ENCODE data around the gene PLA2G4E. TPM values are rescaled to one million over a fixed set of nuclear protein-coding genes. Genes with fewer than 3 reads are reported as not detected.

PLA2G4E gene
- total and polyA plus RNA-seq, 3 experiments from 2014 or later, result not detected

GRCh38 chr15:41937568-41937923 lies 83.3 kb downstream of the PLA2G4E start:
- H3K9me3 ChIP-seq (ENCODE audit: low read length), result no peaks in the 10 kb centered on the region
- Mint-ChIP-seq H3K4me1 (peaks cover 58 to 66% (median 66%) of the 10 kb centered on the region in 3 donors), H3K27me3 (no peaks in the 10 kb centered on the region), H3K9me3 (no peaks in the 10 kb centered on the region), H3K4me3 (peak overlapping the region; percentile 31 to 91 (median 77)), H3K36me3 (peaks cover 0 to 16% (median 4%) of the 10 kb centered on the region in 3 donors), H3K27ac (peak overlapping the region; percentile 94 to 100 (median 100))
- no peaks in the 10 kb centered on the region for H3K27me3 ChIP-seq (ENCODE audit: insufficient read depth, low read length, poor library complexity, severe bottlenecking)
- ChIA-PET CTCF (interaction anchor here (1.0 to 7.9 kb wide), 20 partner anchors 10 to 472 kb away, joined by 3 to 68 read pairs (median 4); partner anchors contain the start of genes EHD4, MAPKBP1 and RPAP1), POLR2A (interaction anchor here (0.6 to 2.4 kb wide), 8 partner anchors 34 to 1007 kb away, joined by 3 to 45 read pairs (median 4); partner anchors contain the start of genes EHD4 and MAPKBP1)
- no peaks in the 10 kb centered on the region for H3K36me3 ChIP-seq (ENCODE audit: insufficient read depth, low read length)
- peak overlapping the region; percentile 12 for H3K4me3 ChIP-seq (ENCODE audit: low read length)
- peaks cover 61% of the 10 kb centered on the region for H3K4me1 ChIP-seq (ENCODE audit: insufficient read depth, low read length)
- peak overlapping the region; percentile 88 for H3K27ac ChIP-seq (ENCODE audit: low read depth, low read length)
- DNase-seq, result peak in 1 of 5 donors; percentile 8

- Histone ChIP-seq H3K4me3 (ENCODE audit: low read length) (peak overlapping the region; percentile 12), H3K36me3 (ENCODE audit: insufficient read depth, low read length) (no peaks in the 10 kb centered on the region), H3K27me3 (ENCODE audit: insufficient read depth, low read length, poor library complexity, severe bottlenecking) (no peaks in the 10 kb centered on the region), H3K9me3 (ENCODE audit: low read length) (no peaks in the 10 kb centered on the region), H3K27ac (ENCODE audit: low read depth, low read length) (peak overlapping the region; percentile 88), H3K4me1 (ENCODE audit: insufficient read depth, low read length) (peaks cover 61% of the 10 kb centered on the region)
- CTCF ChIA-PET, result interaction anchor here (0.6 to 7.9 kb wide), 25 partner anchors 11 to 472 kb away, joined by 3 to 68 read pairs (median 3); partner anchors contain the start of genes EHD4, MAPKBP1, RPAP1 and SPTBN5
- no peaks in the 10 kb centered on the region for H3K9me3 Mint-ChIP-seq
- peak overlapping the region; percentile 94 to 100 (median 100) for H3K27ac Mint-ChIP-seq
- peaks cover 57 to 66% (median 66%) of the 10 kb centered on the region in 3 donors for H3K4me1 Mint-ChIP-seq
- POLR2A ChIA-PET, result interaction anchor here (0.6 to 2.4 kb wide), 11 partner anchors 8 to 1006 kb away, joined by 3 to 45 read pairs (median 5); partner anchors contain the start of genes EHD4, MAPKBP1 and MGA
- peak overlapping the region; percentile 31 to 91 (median 77) for H3K4me3 Mint-ChIP-seq
- DNase-seq, result peak; percentile 74 to 90 (median 78)
- no peaks in the 10 kb centered on the region for H3K27me3 Mint-ChIP-seq
- peaks cover 0 to 14% (median 4%) of the 10 kb centered on the region in 3 donors for H3K36me3 Mint-ChIP-seq
These were observed 83.9 kb downstream of the PLA2G4E start for GRCh38 chr15:41936649-41937567.

- Mint-ChIP-seq H3K9me3 (no peaks in the 10 kb centered on the region), H3K4me3 (peak overlapping the region; percentile 29 to 91 (median 74)), H3K27ac (peak overlapping the region; percentile 94 to 100 (median 100)), H3K4me1 (peaks cover 56 to 66% (median 65%) of the 10 kb centered on the region in 3 donors), H3K36me3 (peaks cover 0 to 12% (median 3%) of the 10 kb centered on the region in 3 donors), H3K27me3 (no peaks in the 10 kb centered on the region)
- Histone ChIP-seq H3K27me3 (ENCODE audit: insufficient read depth, low read length, poor library complexity, severe bottlenecking) (no peaks in the 10 kb centered on the region), H3K36me3 (ENCODE audit: insufficient read depth, low read length) (no peaks in the 10 kb centered on the region), H3K27ac (ENCODE audit: low read depth, low read length) (peak overlapping the region; percentile 88), H3K4me1 (ENCODE audit: insufficient read depth, low read length) (peaks cover 61% of the 10 kb centered on the region), H3K4me3 (ENCODE audit: low read length) (no peak overlapping the region), H3K9me3 (ENCODE audit: low read length) (no peaks in the 10 kb centered on the region)
- ChIA-PET CTCF (interaction anchor here (0.8 to 7.9 kb wide), 10 partner anchors 11 to 471 kb away, joined by 3 to 68 read pairs (median 7); partner anchors contain the start of genes EHD4, MAPKBP1 and SPTBN5), POLR2A (interaction anchor here (0.8 to 2.4 kb wide), 6 partner anchors 9 to 276 kb away, joined by 3 to 45 read pairs (median 7); partner anchors contain the start of genes EHD4, MAPKBP1 and MGA)
- no peak for DNase-seq
These were observed 84.7 kb downstream of the PLA2G4E start for GRCh38 chr15:41936155-41936554.

GRCh38 chr15:41935566-41936020 lies 85.2 kb downstream of the PLA2G4E start:
- Mint-ChIP-seq H3K4me3 (peak overlapping the region in 6 of 7 donors; percentile 6 to 83 (median 70)), H3K27me3 (no peaks in the 10 kb centered on the region), H3K36me3 (peaks cover 0 to 6% (median 1%) of the 10 kb centered on the region in 3 donors), H3K9me3 (no peaks in the 10 kb centered on the region), H3K27ac (peak overlapping the region; percentile 94 to 100 (median 100)), H3K4me1 (peaks cover 51 to 60% (median 59%) of the 10 kb centered on the region in 3 donors)
- Histone ChIP-seq H3K27me3 (ENCODE audit: insufficient read depth, low read length, poor library complexity, severe bottlenecking) (no peaks in the 10 kb centered on the region), H3K4me3 (ENCODE audit: low read length) (peak overlapping the region; percentile 3), H3K9me3 (ENCODE audit: low read length) (no peaks in the 10 kb centered on the region), H3K36me3 (ENCODE audit: insufficient read depth, low read length) (no peaks in the 10 kb centered on the region), H3K27ac (ENCODE audit: low read depth, low read length) (peak overlapping the region; percentile 88), H3K4me1 (ENCODE audit: insufficient read depth, low read length) (peaks cover 61% of the 10 kb centered on the region)
- ChIA-PET POLR2A (interaction anchor here (2.4 kb wide), 1 partner anchor 36 kb away, joined by 45 read pairs; the partner anchor contains the start of gene EHD4), CTCF (interaction anchor here (2.2 to 7.9 kb wide), 4 partner anchors 13 to 162 kb away, joined by 7 to 68 read pairs (median 55); partner anchors contain the start of genes EHD4 and MAPKBP1)
- DNase-seq, result no peak

GRCh38 chr15:41934843-41935242 lies 86.0 kb downstream of the PLA2G4E start:
- POLR2A ChIA-PET, result interaction anchor here (0.6 to 1.4 kb wide), 2 partner anchors 33 to 38 kb away, joined by 4 to 6 read pairs; partner anchors contain the start of gene EHD4
- H3K36me3 Mint-ChIP-seq, result peaks cover 0 to 2% (median 1%) of the 10 kb centered on the region in 3 donors
- H3K4me3 ChIP-seq (ENCODE audit: low read length), result peak overlapping the region; percentile 32
- peak; percentile 66 to 86 (median 74) for DNase-seq
- H3K9me3 Mint-ChIP-seq, result no peaks in the 10 kb centered on the region
- CTCF ChIA-PET, result interaction anchor here (5.2 to 7.9 kb wide), 3 partner anchors 32 to 161 kb away, joined by 54 to 68 read pairs (median 56); partner anchors contain the start of genes EHD4 and MAPKBP1
- peak overlapping the region; percentile 88 for H3K27ac ChIP-seq (ENCODE audit: low read depth, low read length)
- H3K27ac Mint-ChIP-seq, result peak overlapping the region; percentile 94 to 100 (median 100)
- no peaks in the 10 kb centered on the region for H3K27me3 ChIP-seq (ENCODE audit: insufficient read depth, low read length, poor library complexity, severe bottlenecking)
- no peaks in the 10 kb centered on the region for H3K36me3 ChIP-seq (ENCODE audit: insufficient read depth, low read length)
- peak overlapping the region; percentile 68 to 89 (median 72) for H3K4me3 Mint-ChIP-seq
- no peaks in the 10 kb centered on the region for H3K27me3 Mint-ChIP-seq
- H3K4me1 Mint-ChIP-seq, result peaks cover 46 to 56% (median 54%) of the 10 kb centered on the region in 3 donors
- H3K4me1 ChIP-seq (ENCODE audit: insufficient read depth, low read length), result peaks cover 61% of the 10 kb centered on the region
- no peaks in the 10 kb centered on the region for H3K9me3 ChIP-seq (ENCODE audit: low read length)

- POLR2A ChIA-PET, result interaction anchor here (1.1 to 1.4 kb wide), 2 partner anchors 37 to 39 kb away, joined by 3 to 4 read pairs; partner anchors contain the start of gene EHD4
- no peak for DNase-seq
- no peaks in the 10 kb centered on the region for H3K36me3 ChIP-seq (ENCODE audit: insufficient read depth, low read length)
- Mint-ChIP-seq H3K9me3 (no peaks in the 10 kb centered on the region), H3K36me3 (peaks cover 0 to 2% (median 1%) of the 10 kb centered on the region in 3 donors), H3K4me1 (peaks cover 46 to 56% (median 54%) of the 10 kb centered on the region in 3 donors), H3K27me3 (no peaks in the 10 kb centered on the region), H3K27ac (peak overlapping the region; percentile 94 to 100 (median 100)), H3K4me3 (peak overlapping the region in 1 of 7 donors; percentile 3)
- no peaks in the 10 kb centered on the region for H3K9me3 ChIP-seq (ENCODE audit: low read length)
- H3K27ac ChIP-seq (ENCODE audit: low read depth, low read length), result peak overlapping the region; percentile 88
- CTCF ChIA-PET, result interaction anchor here (0.8 to 7.9 kb wide), 4 partner anchors 11 to 160 kb away, joined by 3 to 68 read pairs (median 30); partner anchors contain the start of gene MAPKBP1
- peaks cover 60% of the 10 kb centered on the region for H3K4me1 ChIP-seq (ENCODE audit: insufficient read depth, low read length)
- no peak overlapping the region for H3K4me3 ChIP-seq (ENCODE audit: low read length)
- no peaks in the 10 kb centered on the region for H3K27me3 ChIP-seq (ENCODE audit: insufficient read depth, low read length, poor library complexity, severe bottlenecking)
These were observed 87.1 kb downstream of the PLA2G4E start for GRCh38 chr15:41933771-41934170.

- no peak overlapping the region for H3K27ac ChIP-seq (ENCODE audit: low read depth, low read length)
- Mint-ChIP-seq H3K27ac (peak overlapping the region; percentile 70 to 100 (median 98)), H3K9me3 (no peaks in the 10 kb centered on the region), H3K4me3 (peak overlapping the region in 1 of 7 donors; percentile 59), H3K27me3 (no peaks in the 10 kb centered on the region), H3K36me3 (peaks cover 0 to 2% (median 1%) of the 10 kb centered on the region in 3 donors), H3K4me1 (peaks cover 45 to 54% (median 53%) of the 10 kb centered on the region in 3 donors)
- no peak for DNase-seq
- H3K4me3 ChIP-seq (ENCODE audit: low read length), result no peak overlapping the region
- CTCF ChIA-PET, result interaction anchor here (0.8 to 7.9 kb wide), 4 partner anchors 11 to 159 kb away, joined by 3 to 68 read pairs (median 30); partner anchors contain the start of gene MAPKBP1
- H3K9me3 ChIP-seq (ENCODE audit: low read length), result no peaks in the 10 kb centered on the region
- POLR2A ChIA-PET, result interaction anchor here (1.1 kb wide), 1 partner anchor 38 kb away, joined by 3 read pairs; no protein-coding TSS in a partner anchor
- H3K36me3 ChIP-seq (ENCODE audit: insufficient read depth, low read length), result no peaks in the 10 kb centered on the region
- no peaks in the 10 kb centered on the region for H3K27me3 ChIP-seq (ENCODE audit: insufficient read depth, low read length, poor library complexity, severe bottlenecking)
- H3K4me1 ChIP-seq (ENCODE audit: insufficient read depth, low read length), result peaks cover 55% of the 10 kb centered on the region
These were observed 87.5 kb downstream of the PLA2G4E start for GRCh38 chr15:41933326-41933725.
